Right forelimb (tissue), 1 donor: ENCODE results near the gene GLE1.

Source experiments
- DNase-seq: peaks from one replicate; pipeline ENCODE4 v3.0.0-alpha.2; 2018

The GLE1 gene

DNA sequence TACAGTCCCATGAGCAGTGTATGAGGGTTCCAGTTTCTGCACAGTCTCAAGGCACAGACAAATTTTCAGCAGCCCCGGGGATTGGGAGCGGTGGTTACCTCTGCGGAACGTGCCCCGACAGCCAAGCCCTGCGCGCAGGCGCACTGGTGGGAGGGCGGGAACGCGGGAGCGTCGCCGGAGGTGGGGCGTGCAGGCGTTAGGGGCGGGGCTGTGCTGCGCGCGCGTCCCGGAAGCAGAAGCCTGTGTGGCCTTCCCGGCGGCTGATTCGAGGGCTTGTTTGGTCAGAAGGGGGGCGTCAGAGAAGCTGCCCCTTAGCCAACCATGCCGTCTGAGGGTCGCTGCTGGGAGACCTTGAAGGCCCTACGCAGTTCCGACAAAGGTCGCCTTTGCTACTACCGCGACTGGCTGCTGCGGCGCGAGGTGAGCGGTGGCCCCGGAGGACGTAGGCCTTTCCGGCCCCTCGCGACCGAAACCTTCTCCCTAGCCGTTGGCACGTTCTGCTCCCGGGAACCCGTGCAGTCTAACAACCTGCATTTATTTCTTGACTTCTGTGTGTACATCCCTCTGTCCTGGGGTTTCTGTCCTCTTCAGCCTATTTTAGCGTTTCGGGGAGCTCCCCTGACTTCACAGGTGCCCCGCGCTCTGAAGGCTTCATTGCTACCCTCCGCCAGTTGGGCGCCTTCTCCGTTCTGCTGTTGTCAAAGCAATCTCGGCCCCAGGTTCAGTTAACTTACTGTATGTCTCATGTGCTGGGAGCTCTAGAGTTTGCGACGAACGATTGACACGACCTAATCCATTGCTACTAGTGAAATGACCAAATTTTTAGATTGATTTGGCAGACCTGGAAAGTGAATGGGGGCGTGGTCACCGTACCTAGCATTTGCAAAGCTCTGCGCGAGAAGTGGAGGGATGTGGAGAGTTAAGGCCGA is at the start of gene GLE1:
Gene GLE1, plus strand, starts transcription at position 235 of the 929 bp plus-strand sequence. Its CDS starts 87 bp downstream, at position 322.
- peak; percentile 98 for DNase-seq

DNA sequence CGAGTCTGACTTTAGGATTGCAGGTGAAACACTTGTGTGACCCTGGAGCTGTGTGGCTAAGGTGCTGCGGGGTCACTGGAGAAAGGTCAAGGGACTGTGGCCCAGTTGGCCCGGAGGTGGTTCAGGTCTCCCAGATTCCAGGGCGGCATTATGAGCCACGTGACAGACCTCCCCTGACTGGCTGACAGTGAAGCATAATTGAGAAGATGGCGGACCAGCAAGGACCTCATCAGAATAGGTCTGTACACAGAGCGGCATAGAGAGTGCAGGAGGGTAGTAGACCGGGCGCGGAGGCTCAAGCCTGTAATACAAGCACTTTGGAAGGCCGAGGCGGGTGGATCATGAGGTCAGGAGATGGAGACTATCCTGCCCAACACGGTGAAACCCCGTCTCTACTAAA is 49.5 kb upstream of the GLE1 start:
- DNase-seq = no peak

GRCh38 chr9:128455849-128456612 is 48.5 kb upstream of the GLE1 start, which contains the start of gene ODF2:
Gene ODF2 (plus strand): TSS chr9:128456006. CDS start chr9:128456092, 86 bp downstream.
- peak; percentile 100 for DNase-seq

GRCh38 chr9:128456613-128457061 is 47.9 kb upstream of the GLE1 start:
- peak; percentile 81 for DNase-seq

GRCh38 chr9:128457207-128457606 is 47.3 kb upstream of the GLE1 start:
- no peak for DNase-seq

DNA sequence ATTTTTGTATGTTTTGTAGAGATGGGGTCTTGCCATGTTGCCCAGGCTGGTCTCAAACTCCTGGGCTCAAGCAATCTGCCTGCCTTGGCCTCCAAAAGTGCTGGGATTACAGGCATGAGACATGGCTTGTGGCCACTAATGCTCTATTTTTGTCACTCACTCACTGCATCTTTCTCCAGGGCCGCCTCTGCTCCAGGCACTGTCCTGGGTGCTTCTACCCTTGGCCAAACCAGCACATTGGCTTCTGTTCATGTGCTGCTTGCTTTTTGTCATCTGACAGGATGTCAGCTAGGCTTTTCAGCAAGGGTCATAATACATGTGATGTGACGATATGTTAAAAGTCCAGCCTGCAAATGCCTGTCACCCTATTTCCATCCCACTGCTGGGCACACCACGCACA is 45.5 kb upstream of the GLE1 start:
- no peak for DNase-seq

GRCh38 chr9:128469070-128469469 is 35.4 kb upstream of the GLE1 start:
- DNase-seq = no peak

GRCh38 chr9:128470560-128470959 is 34.0 kb upstream of the GLE1 start:
- DNase-seq = no peak

- DNase-seq = no peak
These were observed 31.4 kb upstream of the GLE1 start for GRCh38 chr9:128473104-128473503.

DNA sequence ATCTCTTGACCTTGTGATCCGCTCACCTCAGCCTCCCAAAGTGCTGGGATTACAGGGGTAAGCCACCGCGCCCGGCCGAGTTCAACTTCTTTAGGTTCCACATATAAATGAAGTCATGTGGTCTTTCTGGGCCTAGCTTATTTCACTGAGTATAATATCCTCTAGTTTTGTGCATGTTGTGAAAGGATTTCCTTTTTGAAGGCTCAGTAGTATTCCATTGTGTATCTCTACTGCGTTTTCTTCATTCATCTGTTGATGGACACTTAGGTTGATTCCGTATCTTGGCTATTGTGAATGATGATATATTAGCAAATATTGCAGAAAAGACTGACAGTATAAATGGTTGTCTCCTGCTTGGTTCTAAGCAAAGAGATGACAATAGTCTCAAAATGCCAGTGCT is 28.7 kb upstream of the GLE1 start:
- no peak for DNase-seq

- no peak for DNase-seq
These were observed 25.3 kb upstream of the GLE1 start for GRCh38 chr9:128479262-128479661.

DNA sequence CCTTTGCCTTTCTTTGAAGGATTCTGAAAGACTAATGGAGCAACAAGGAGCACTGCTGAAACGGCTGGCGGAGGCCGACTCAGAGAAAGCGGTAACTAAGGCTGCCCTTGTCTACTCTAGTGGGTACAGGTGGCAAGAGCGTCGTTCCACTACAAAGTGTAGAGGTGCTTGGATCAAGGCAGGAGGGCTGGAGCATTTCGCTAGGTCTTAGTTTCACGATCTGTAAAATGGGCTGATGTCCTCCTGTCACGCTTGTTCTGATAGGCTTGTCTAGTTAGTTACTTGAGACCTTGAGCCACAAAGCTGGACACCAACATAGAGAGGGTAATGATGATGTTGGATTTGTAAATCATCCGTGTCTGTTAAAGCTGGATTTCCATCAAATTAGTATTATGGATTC is 23.0 kb upstream of the GLE1 start:
- DNase-seq = no peak

- DNase-seq = no peak
These were observed 22.3 kb upstream of the GLE1 start for GRCh38 chr9:128482186-128482585.

DNA sequence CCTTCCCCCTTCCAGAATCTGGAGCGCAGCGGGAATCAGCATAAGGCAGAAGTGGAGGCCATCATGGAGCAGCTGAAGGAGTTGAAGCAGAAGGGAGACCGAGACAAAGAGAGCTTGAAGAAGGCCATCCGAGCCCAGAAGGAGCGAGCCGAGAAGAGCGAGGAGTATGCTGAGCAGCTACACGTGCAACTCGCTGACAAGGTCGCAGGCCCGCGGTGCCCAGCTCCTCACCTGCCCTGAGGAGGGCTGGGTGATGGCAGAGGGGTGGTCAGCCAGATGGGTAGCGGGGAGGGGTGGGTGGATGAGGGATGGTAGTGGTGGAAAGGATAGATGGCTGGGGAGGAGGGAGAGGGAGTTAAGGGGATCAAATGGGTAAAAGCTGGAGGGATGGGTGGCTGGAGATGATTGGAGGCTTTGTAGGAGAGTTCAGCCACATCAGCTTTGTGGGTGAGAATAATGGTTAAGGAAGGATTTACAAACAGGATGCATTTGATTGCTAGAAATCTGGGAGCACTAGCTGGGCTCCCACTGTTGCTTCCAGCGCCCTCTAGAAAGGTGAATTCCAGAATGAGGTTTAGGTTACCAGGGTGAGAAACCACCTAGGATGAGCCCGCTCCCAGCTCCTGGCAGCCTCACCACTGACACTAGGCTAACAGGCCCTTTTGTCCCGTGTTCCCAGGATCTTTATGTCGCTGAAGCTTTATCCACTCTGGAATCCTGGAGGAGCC is 19.7 kb upstream of the GLE1 start:
- no peak for DNase-seq

DNA sequence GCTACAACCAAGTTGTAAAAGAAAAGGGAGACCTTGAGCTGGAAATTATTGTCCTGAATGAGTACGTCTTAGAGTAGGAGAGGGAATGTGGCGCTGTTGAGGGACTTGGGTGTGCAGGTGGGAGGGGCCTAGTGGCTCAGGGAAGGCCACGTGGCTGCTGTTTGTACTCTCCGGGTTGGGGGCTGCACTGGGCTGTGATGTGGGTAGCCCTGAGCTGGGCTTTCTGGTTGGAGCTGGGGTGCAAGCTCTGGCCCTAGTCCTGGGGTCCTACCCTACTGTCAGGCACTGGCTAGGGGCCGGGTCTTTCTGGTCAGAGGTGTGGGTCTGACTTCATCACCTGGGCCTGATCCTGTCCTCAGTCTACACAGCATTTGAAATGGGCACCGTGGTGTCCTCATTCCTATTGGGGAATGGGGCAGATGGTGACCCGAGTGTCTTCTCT is 19.1 kb upstream of the GLE1 start:
- DNase-seq = no peak

GRCh38 chr9:128486201-128486600 is 18.3 kb upstream of the GLE1 start:
- DNase-seq = no peak

DNA sequence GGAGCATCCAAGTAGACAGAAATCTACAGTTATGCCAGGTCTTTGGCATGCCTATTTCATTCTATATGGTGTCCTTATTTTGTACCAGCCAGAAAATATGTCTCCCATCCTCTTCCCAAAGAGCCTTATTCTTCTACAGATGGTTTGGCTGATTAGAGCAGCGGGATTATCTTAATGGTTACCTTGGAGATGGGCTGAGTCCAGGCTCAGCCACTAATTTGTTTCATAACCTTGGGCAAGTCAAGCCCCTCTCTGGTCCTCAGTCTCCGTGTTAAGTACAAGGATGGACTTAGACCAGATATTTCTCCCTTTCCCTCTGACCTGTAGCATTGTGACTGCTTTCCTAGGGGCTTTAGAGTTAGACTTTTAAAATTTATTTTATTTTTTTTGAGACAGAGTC is 11.1 kb upstream of the GLE1 start:
- no peak for DNase-seq

GRCh38 chr9:128494108-128494745 is 10.3 kb upstream of the GLE1 start:
- DNase-seq = peak; percentile 58

GRCh38 chr9:128494746-128495129 is 9.8 kb upstream of the GLE1 start:
- DNase-seq = no peak

GRCh38 chr9:128495296-128495695 is 9.2 kb upstream of the GLE1 start:
- no peak for DNase-seq

- DNase-seq = no peak
These were observed 8.6 kb upstream of the GLE1 start for GRCh38 chr9:128495804-128496417.
